Measurements from ENCODE around the gene MBOAT1. TPM values are rescaled to one million over a fixed set of nuclear protein-coding genes. Genes with fewer than 3 reads are reported as not detected.
A peak's percentile ranks its signal among the peaks of the same experiment; 100 is the strongest.

Gene MBOAT1
- polyA plus RNA-seq, 3 donors, result 6.8 to 59.1 (median 8.1) TPM

GRCh38 chr6:20208687-20209378 is 3.4 kb downstream of the MBOAT1 start:
- intact Hi-C loops (cut with micrococcal nuclease), result loop anchor here (5.0 to 10.0 kb wide), 2 partner anchors 37 to 1386 kb away; partner anchors contain the start of gene SOX4 (in 1 of the 2)
- Histone ChIP-seq H2AFZ (ENCODE audit: insufficient read depth, low read depth, low read length, poor library complexity, severe bottlenecking) (no peak overlapping the region), H3K79me2 (ENCODE audit: insufficient read depth, low read length) (peaks cover 80% of the 10 kb centered on the region), H3K27ac (ENCODE audit: low read depth in 1 of 2, low read length in 2 of 2) (peak overlapping the region in 1 of 2 donors; percentile 49), H3K9me3 (replicated peaks in 1 of 2; ENCODE audit: control insufficient read depth in 1 of 2, insufficient read depth in 1 of 2, low read length in 2 of 2) (no peaks in the 10 kb centered on the region), H3K4me3 (replicated peaks in 1 of 3; ENCODE audit: low read depth in 2 of 3, low read length in 3 of 3) (no peak overlapping the region), H3K4me2 (replicated peaks; ENCODE audit: extremely low read depth, low read length, poor library complexity, severe bottlenecking) (no peak overlapping the region), H3K4me1 (ENCODE audit: control insufficient read depth in 1 of 2, insufficient read depth in 2 of 2, low read length in 2 of 2) (peaks cover 73 to 86% of the 10 kb centered on the region in 2 donors), H3K9ac (ENCODE audit: insufficient read depth, low read length, poor library complexity, severe bottlenecking) (no peak overlapping the region), H3K36me3 (replicated peaks in 1 of 2; ENCODE audit: control insufficient read depth in 1 of 2, insufficient read depth in 2 of 2, low read length in 2 of 2) (no peaks in the 10 kb centered on the region), H4K20me1 (ENCODE audit: insufficient read depth, low read length) (peaks cover 4% of the 10 kb centered on the region), H3K27me3 (ENCODE audit: control insufficient read depth in 2 of 2, insufficient read depth in 2 of 2, low read length in 2 of 2) (no peaks in the 10 kb centered on the region)
- Mint-ChIP-seq H3K36me3 (peaks cover 0 to 6% of the 10 kb centered on the region in 2 donors), H3K4me1 (peaks cover 86% of the 10 kb centered on the region), H3K9me3 (no peaks in the 10 kb centered on the region), H3K4me3 (no peak overlapping the region), H3K27ac (no peak overlapping the region), H3K27me3 (ENCODE audit: low read depth in 3 of 3) (peaks cover 0 to 1% (median 1%) of the 10 kb centered on the region in 3 donors)
- no peak for DNase-seq
- 83% methylated on average over 1 of the region's 2 CpGs for WGBS (ENCODE audit: insufficient coverage)
- TF ChIP-seq CTCF (IDR thresholded peaks at IDR 0.05), result no peak

GRCh38 chr6:20207088-20207418 is 5.2 kb downstream of the MBOAT1 start:
- Mint-ChIP-seq H3K9me3 (no peaks in the 10 kb centered on the region), H3K4me3 (peak overlapping the region; percentile 76 to 88), H3K27ac (peak overlapping the region; percentile 90 to 97 (median 95)), H3K36me3 (peaks cover 0 to 6% of the 10 kb centered on the region in 2 donors), H3K4me1 (peaks cover 85% of the 10 kb centered on the region), H3K27me3 (ENCODE audit: low read depth in 3 of 3) (peaks cover 0 to 1% (median 1%) of the 10 kb centered on the region in 3 donors)
- intact Hi-C loops (cut with micrococcal nuclease), result loop anchor here (5.0 to 10.0 kb wide), 2 partner anchors 35 to 1388 kb away; partner anchors contain the start of gene SOX4 (in 1 of the 2)
- Histone ChIP-seq H3K9me3 (replicated peaks in 1 of 2; ENCODE audit: control insufficient read depth in 1 of 2, insufficient read depth in 1 of 2, low read length in 2 of 2) (no peaks in the 10 kb centered on the region), H3K79me2 (ENCODE audit: insufficient read depth, low read length) (peaks cover 97% of the 10 kb centered on the region), H3K36me3 (replicated peaks in 1 of 2; ENCODE audit: control insufficient read depth in 1 of 2, insufficient read depth in 2 of 2, low read length in 2 of 2) (no peaks in the 10 kb centered on the region), H3K9ac (ENCODE audit: insufficient read depth, low read length, poor library complexity, severe bottlenecking) (peak overlapping the region; percentile 48), H3K4me3 (replicated peaks in 1 of 3; ENCODE audit: low read depth in 2 of 3, low read length in 3 of 3) (peak overlapping the region; percentile 18 to 72 (median 50)), H2AFZ (ENCODE audit: insufficient read depth, low read depth, low read length, poor library complexity, severe bottlenecking) (peak overlapping the region; percentile 18), H3K4me1 (ENCODE audit: control insufficient read depth in 1 of 2, insufficient read depth in 2 of 2, low read length in 2 of 2) (peaks cover 75 to 89% of the 10 kb centered on the region in 2 donors), H3K27ac (ENCODE audit: low read depth in 1 of 2, low read length in 2 of 2) (peak overlapping the region; percentile 82 to 85), H4K20me1 (ENCODE audit: insufficient read depth, low read length) (peaks cover 4% of the 10 kb centered on the region), H3K4me2 (replicated peaks; ENCODE audit: extremely low read depth, low read length, poor library complexity, severe bottlenecking) (peak overlapping the region; percentile 86), H3K27me3 (ENCODE audit: control insufficient read depth in 2 of 2, insufficient read depth in 2 of 2, low read length in 2 of 2) (no peaks in the 10 kb centered on the region)
- 15% methylated on average over 4 of the region's 5 CpGs for WGBS (ENCODE audit: insufficient coverage)
- DNase-seq, result peak in 2 of 3 donors; percentile 34 to 52
- TF ChIP-seq CTCF (IDR thresholded peaks at IDR 0.05), result no peak
